Melanocyte of skin (primary cell): ENCODE measurements around the gene UCN2. TPM values are rescaled to one million over a fixed set of nuclear protein-coding genes. Genes with fewer than 3 reads are reported as not detected.

Experiments used
- small RNA-seq, 2 donors: library from RNA; depleted of rRNA; stranded (forward); fragments of <200 nt; gene quantifications; one replicate each; pipeline ENCODE3, GENCODE V24; 2012
- total RNA-seq, 2 donors: library from RNA; depleted of rRNA; stranded (reverse); fragments of >200 nt; gene quantifications; 2 replicates each; pipeline ENCODE4 v1.2.3, GENCODE V29; 2012

The UCN2 gene
- total RNA-seq = 10 to 100 TPM in 1 of 2 donors, under 1 TPM in 1; 0.34 to 62.3 TPM

GRCh38 chr3:48563382-48563918 lies at the start of gene UCN2:
Gene UCN2 (minus strand): TSS chr3:48563781. CDS start chr3:48563124, 657 bp downstream.

DNA sequence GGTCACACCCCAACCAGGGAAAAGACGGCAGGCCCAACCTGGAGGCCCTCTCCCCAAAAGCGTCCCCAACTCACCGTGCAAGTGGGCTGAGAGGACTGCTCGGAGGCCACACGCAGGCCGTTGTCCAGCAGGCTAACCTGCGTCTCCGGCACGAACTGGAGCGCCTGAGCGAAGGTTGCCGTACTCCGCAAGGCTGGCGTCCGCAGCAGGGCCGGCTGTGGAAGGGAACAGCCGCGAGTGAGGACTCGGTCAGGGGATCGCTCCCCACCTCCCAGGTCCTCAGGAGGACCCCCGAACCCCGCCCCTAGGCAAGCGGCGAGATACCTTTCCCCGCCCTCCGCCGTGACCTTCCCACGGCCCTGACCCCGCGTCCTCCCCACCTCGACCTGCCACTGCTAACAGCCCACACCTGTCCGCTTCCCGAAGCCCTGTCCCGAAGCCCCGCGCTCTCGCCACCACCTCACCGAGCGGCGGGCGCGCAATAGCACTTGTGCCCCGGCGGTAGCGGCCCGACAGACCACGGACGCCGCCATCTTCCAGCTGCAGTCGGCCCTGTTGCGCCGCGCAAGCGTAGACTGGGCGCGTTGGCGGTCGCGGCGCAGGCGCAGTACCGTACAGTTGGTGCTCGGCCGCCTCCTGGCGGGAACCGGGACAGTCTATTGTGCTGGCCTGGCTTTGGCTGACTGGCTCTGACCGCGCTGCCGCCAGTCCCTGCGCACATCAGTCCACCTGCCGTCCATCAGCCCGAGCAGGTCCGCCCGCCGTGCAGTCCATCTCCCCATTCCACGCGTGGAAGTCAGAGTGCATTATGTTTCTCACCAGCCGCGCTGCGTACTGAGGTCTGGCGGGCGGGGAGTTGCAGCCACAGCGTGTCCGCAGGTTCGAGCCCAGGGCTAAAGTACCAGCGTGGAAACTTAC lies 45.8 kb upstream of the UCN2 start, which contains the start of gene UQCRC1:
TSS of gene UQCRC1 (minus strand) at position 559 of the 918 bp plus-strand sequence. CDS start at position 533, 26 bp downstream.

GRCh38 chr3:48595075-48595525 lies 31.5 kb upstream of the UCN2 start, which contains the start of gene COL7A1:
Gene COL7A1 (minus strand): TSS chr3:48595329. CDS start chr3:48595159, 170 bp downstream.

DNA sequence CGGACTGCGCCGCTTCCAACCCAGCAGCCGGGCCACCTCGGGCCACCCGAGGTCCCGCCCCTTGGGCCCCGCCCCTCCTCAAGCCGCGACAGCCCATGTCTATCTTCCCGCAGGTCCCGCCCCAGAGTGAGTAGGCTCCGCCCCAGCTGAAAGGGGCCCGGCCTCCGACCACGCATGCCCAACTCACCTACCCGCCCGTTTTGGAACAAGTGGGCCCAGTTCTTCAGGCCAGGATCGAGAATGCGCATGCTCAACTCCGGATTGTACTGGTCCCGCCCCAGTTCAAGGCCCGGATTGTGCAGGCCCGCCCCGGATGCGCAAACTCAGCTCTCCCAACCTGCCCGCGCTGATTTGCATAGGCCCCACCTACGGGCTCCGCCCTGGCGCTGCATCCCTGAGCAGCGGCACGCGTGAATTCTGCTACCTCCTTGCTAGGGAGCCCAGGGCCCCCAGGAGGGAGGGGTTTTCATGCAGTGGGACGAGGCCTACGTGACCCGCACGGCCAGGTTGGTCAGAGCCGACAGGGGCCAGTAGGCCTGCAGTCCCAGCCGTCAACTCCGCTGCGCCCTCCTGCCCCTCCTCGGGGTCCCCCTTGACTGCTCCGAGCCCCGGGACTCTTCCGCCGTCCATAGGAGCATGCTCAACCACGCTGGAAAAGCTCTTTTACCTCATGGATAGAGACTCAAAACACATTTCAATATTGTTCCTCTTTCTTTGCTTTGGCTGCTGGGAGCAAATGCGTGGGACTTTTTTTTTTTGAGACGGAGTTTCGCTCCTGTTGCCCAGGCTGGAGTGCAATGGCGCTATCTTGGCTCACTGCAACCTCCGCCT lies 6.6 kb downstream of the UCN2 start, which contains the start of gene PFKFB4:
TSS of gene PFKFB4 (minus strand) at position 8 of the 831 bp plus-strand sequence. CDS start 26 bp downstream, outside the sequence.

Small RNAs within 50 kb of the gene (small RNA-seq; reads per million reads assigned to genes)
- gene MIR6823 = 0.73 to 1.5 reads per million in 2 donors

Other genes starting within 250 kb of the UCN2 start
- not detected for gene SPINK8, start 230.1 kb downstream of the UCN2 start, total RNA-seq
- gene FBXW12, start 191.6 kb downstream of the UCN2 start, total RNA-seq = under 1 TPM in 1 of 2 donors, not detected in 1; 0.33 TPM
- gene PLXNB1, start 133.7 kb downstream of the UCN2 start, total RNA-seq = 10 to 100 TPM in 1 of 2 donors, 1 to 10 TPM in 1; 7.0 to 11.7 TPM
- gene CCDC51, start 123.7 kb downstream of the UCN2 start, total RNA-seq = 10 to 100 TPM; 20.3 to 33.0 TPM
- gene TMA7, start 123.5 kb downstream of the UCN2 start, total RNA-seq = 100 to 1,000 TPM; 130 to 187 TPM
- gene ATRIP, start 117.0 kb downstream of the UCN2 start, total RNA-seq = 1 to 10 TPM; 6.2 to 10.0 TPM
- 100 to 1,000 TPM; 101 to 125 TPM for gene SHISA5, start 59.6 kb downstream of the UCN2 start, total RNA-seq
- 10 to 100 TPM; 13.8 to 66.3 TPM for gene PFKFB4, start 7.0 kb downstream of the UCN2 start, total RNA-seq
- gene COL7A1, start 31.5 kb upstream of the UCN2 start, total RNA-seq = 1 to 10 TPM; 2.0 to 2.1 TPM
- gene UQCRC1, start 45.9 kb upstream of the UCN2 start, total RNA-seq = 100 to 1,000 TPM; 317 to 434 TPM
- not detected for gene TMEM89, start 58.0 kb upstream of the UCN2 start, total RNA-seq
- gene SLC26A6, start 71.7 kb upstream of the UCN2 start, total RNA-seq = 10 to 100 TPM; 40.3 to 65.6 TPM
- 1 to 10 TPM in 1 of 2 donors, under 1 TPM in 1; 0.33 to 1.4 TPM for gene CELSR3, start 99.1 kb upstream of the UCN2 start, total RNA-seq
- 10 to 100 TPM; 13.1 to 16.7 TPM for gene NCKIPSD, start 122.1 kb upstream of the UCN2 start, total RNA-seq
- gene IP6K2, start 153.4 kb upstream of the UCN2 start, total RNA-seq = 10 to 100 TPM; 37.3 to 39.9 TPM